GM18867 (cell line): Measurements from ENCODE around the gene ZNF22.

Experiments used
- ATAC-seq: cut with Tn5 transposase; IDR thresholded peaks from one replicate; pipeline ENCODE4 v1.9.1; 2021; ENCODE audit warnings: mild to moderate bottlenecking, moderate library complexity; ENCODE audit not compliant: unreplicated experiment

ZNF22 gene

GRCh38 chr10:44988957-44989585 lies 11.7 kb upstream of the ZNF22 start:
- ATAC-seq: no peak

- no peak for ATAC-seq
Observed at GRCh38 chr10:44989597-44990301, 11.0 kb upstream of the ZNF22 start.

GRCh38 chr10:44990302-44990655 lies 10.4 kb upstream of the ZNF22 start:
- no peak for ATAC-seq

- ATAC-seq: no peak
Observed at GRCh38 chr10:44990965-44991364, 9.8 kb upstream of the ZNF22 start.

GRCh38 chr10:44991571-44991970 lies 9.2 kb upstream of the ZNF22 start:
- no peak for ATAC-seq

DNA sequence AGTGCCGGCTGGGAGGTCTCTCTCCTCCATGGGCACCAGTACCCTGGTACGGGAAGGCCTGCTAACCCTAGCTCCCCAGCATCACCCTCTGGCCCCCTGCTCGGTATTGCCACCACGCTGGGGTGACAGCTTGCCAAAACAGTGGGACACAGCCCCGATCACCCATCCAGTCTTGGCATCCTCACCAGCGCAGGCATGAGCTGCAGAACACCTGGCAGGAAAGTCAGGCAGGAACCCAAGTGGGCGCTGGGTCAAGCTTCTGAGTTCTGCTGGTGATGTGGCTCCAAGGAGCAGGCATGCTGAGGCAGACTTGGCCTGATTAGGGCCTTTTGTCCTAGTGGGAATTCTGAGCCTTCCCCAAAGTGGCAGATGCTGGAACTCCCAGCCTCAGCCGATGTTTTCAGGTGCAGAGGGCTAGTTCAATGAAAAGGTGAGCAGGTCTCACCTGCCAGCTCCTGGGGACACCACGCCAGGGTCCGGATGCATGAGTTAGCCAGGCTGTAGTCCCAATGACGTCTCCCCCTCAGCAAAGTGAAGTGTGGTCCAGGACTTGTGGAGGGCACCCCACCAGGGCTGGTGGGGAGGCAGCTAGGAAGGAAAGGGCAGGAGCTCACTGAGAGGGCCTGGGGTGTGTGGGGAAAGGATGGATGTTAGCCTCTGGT lies 8.5 kb upstream of the ZNF22 start:
- ATAC-seq: no peak

DNA sequence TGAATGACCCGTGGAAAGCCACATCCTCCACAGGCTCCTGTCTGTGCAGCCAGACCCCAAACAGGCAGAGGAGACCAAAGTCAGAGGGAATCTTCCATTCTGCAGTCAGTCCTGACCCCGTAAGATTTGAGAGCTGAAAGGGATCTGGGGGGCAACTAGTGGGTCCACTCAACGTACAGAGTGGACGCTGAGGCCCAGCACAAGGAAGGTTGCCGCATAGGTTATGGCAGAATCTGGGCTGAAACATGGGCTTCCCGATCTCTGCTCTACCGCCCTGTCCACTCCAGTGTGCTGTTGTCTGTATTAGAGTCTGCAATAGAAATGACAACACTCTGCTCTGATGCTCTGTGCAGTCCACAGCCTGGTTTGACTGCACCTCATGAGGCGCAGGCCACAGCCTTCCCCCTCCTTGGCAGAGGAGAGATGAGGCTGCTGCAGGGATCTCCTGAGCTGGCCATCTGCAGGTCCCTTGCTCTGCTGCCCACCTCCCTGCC lies 7.9 kb upstream of the ZNF22 start:
- ATAC-seq: no peak

GRCh38 chr10:44993226-44993921 lies 7.3 kb upstream of the ZNF22 start:
- ATAC-seq: no peak

DNA sequence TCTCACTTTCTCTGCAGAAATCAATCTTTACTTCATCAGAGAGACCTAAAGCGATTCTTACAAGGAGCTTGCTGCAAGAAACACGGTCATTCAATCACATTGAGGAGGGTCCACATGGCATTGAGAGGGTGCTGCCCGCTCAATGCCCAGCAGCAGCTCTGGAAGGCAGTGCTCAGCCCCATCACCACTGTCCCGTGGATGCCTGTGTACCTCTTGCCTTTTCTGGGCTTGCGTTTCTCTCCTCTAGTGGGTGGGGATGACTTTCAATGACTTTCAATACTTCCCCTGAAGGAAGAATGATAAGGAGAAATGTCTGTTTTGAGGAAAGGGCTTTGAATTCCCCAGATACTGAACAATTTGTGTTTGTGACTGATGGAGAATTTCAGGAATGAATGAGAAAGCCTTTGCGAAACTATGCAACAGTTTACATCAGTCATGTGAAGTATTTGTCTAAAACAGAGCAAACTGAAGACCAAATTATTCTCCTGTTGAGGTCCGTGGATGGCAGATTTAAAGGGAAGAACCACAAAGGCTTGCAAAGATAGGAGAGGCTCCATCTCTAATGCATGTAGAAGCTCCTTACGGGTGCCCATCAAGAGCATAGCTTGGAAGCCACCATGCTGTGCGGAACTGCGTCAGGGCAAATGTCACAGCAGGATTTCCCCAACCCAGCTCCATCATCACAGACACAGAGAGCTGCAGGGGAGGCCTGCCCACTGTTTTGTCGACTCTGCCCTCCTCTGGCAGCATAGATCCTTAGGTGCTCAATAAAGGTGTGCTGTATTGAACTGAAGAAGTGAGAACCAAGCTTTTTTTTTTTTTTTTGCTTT lies 6.6 kb upstream of the ZNF22 start:
- no peak for ATAC-seq

- no peak for ATAC-seq
Observed at GRCh38 chr10:44994752-44995530, 5.8 kb upstream of the ZNF22 start.

DNA sequence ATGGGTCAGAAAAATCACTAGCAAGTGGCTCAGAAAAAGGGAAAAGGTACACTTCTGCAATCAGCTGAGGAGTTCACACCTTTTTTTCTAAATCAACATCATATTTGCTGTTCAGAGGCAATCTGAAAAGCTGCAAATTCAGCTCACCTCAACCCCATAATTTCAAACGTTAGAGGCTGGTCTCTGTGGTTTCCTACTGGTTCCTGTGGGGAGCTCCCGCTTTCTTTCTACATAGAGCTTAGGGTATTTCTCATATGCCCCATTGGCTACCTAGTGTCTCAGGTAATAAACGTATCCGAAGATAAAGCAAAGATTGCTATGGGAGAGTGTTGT lies 5.2 kb upstream of the ZNF22 start:
- ATAC-seq: no peak

DNA sequence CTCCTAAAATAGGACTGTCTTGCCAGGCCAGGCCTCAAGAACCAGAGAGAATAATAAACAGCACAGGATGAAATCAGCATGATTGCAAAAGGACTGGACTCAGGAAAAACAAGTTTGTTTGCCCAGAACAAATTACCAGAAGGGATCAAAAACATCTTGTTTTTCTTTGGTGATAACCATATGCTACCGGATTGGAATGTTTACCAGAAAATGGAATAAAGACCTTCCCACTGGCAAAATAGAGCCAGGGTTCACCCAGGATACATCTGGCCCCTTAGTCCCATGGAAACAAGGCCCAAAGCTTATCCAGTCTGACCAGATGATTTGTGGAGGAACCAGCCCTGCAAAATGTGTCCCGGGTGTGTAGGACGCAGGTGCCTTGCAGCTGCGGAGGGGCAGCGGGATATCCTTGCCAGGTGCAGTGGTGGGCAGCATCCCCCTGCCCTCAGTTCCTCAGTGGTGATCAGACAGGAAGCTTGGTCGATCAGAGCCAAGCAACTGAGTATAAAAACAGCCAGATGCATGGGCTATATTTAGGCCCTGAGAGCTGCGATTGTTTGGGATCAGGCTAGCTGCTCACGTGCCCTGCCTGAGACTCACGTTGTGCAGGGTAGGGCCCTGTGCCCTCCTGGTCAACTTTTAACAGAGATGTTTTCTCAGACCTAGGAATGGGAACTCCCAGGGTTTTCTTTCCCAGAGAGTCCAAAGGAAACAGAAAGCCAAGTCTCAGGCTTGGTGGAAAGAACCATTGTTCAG lies 4.6 kb upstream of the ZNF22 start:
- no peak for ATAC-seq

- ATAC-seq: no peak
Observed at GRCh38 chr10:44997105-44997748, 3.5 kb upstream of the ZNF22 start.

GRCh38 chr10:44998146-44998631 lies 2.5 kb upstream of the ZNF22 start:
- no peak for ATAC-seq

GRCh38 chr10:45000138-45000751 lies 478 bp upstream of the ZNF22 start:
- no peak for ATAC-seq

DNA sequence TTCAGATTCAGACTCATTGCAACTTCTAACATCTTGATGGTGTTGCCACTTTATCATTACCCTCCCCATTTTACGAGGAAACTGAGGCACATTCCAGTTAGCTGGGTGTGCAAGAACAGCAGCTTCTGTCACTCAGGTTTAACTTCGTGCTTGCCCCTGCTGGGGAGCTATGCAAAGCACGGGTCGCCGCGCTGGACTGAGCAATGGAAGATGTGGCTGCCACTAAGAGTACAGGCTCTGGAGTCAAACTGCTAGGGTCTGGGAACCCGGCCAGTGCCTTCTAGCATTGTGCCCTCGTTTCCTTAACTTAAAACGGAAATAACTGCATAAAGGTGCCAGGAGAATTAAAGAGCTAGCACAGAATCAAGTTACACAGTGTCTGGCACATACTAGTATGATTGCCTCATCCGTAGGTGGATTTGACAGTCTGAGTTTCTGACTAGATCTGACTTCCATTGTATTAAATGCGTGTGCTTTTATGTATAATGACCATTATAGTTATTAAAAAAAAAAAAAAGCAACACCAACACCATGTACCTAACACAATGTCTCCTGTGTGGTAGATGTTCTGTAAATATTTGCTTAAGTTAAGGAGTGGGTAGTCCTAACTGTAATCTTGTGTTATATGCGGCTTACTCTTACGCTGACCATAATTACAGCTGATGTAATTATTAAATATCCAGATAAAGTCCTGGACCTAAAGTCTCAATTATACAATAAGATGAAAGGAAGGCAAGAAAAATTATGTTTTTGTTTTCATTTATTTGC lies 842 bp downstream of the ZNF22 start:
- ATAC-seq: peak; percentile 81

DNA sequence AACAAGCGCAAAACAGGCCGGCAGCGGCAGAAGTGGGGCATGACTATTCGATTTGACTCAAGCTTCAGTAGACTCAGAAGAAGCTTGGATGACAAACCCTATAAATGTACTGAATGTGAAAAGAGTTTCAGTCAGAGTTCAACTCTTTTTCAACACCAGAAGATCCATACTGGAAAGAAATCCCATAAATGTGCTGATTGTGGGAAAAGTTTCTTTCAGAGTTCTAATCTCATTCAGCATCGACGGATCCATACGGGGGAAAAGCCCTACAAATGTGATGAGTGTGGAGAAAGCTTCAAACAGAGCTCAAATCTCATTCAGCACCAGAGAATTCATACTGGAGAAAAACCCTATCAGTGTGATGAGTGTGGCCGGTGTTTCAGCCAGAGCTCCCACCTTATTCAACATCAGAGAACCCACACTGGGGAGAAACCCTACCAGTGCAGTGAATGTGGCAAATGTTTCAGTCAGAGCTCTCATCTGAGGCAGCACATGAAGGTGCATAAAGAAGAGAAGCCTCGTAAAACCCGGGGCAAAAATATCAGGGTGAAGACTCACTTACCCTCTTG lies 2.8 kb downstream of the ZNF22 start:
- ATAC-seq: no peak
